PC-3 (cell line): ENCODE data around the gene ONECUT2. TPM values are rescaled to one million over a fixed set of nuclear protein-coding genes. Genes with fewer than 3 reads are reported as not detected.

Source experiments
- ATAC-seq: fragments of 200-7000 bp; cut with Tn5 transposase; 2 replicates; pipeline ENCODE4 v1.9.1; 2020; ENCODE audit warnings: mild to moderate bottlenecking, moderate library complexity
- BruUV-seq: library from RNA; stranded (reverse); fragments of 400-500 nt; replicated peaks from 2 replicates; lab custom pipeline; 2021; lab: Mats Ljungman, UMichigan
- CTCF ChIA-PET: fragments of 300-600 bp; sonication (Branson Sonifier 250); formaldehyde crosslinking; loops from one replicate; lab custom pipeline; 2022; ENCODE audit warnings: antibody characterized with exemption; lab: Charles Lee
- POLR2A ChIA-PET: fragments of 300-600 bp; sonication (Branson Sonifier 250); formaldehyde crosslinking; loops from one replicate; lab custom pipeline; 2022; ENCODE audit warnings: antibody characterized with exemption; ENCODE audit not compliant: unreplicated experiment; lab: Charles Lee
- DNase-seq: peaks from one replicate; pipeline ENCODE4 v3.0.0-alpha.2; 2015
- H2AFZ ChIP-seq: fragments of 300-600 bp; sonication (generic); 2 replicates; pipeline ENCODE4 v1.6.0; 2016; ENCODE audit warnings: antibody characterized with exemption, low read length
- H3F3A ChIP-seq: fragments of 300-600 bp; sonication (generic); one replicate; pipeline ENCODE4 v1.6.0; 2017; ENCODE audit warnings: antibody characterized with exemption, low read length, control low read depth, mild to moderate bottlenecking; ENCODE audit not compliant: unreplicated experiment
- H3K27ac ChIP-seq: fragments of 300-600 bp; sonication (generic); 2 replicates; pipeline ENCODE4 v1.5.1; 2016; ENCODE audit warnings: mild to moderate bottlenecking, low read length
- H3K27me3 ChIP-seq: fragments of 300-600 bp; sonication (generic); 2 replicates; pipeline ENCODE4 v1.6.1; 2016; ENCODE audit warnings: low read length, mixed read lengths
- H3K36me3 ChIP-seq: fragments of 300-600 bp; sonication (generic); 2 replicates; pipeline ENCODE4 v1.6.1; 2016; ENCODE audit warnings: low read depth, mixed run types, low read length, mixed read lengths
- H3K4me1 ChIP-seq: fragments of 300-600 bp; sonication (generic); 2 replicates; pipeline ENCODE4 v1.5.1; 2016; ENCODE audit warnings: low read length; ENCODE audit not compliant: insufficient read depth
- H3K4me2 ChIP-seq: fragments of 300-600 bp; sonication (generic); 2 replicates; pipeline ENCODE4 v1.6.0; 2016; ENCODE audit warnings: low read length
- H3K4me3 ChIP-seq: fragments of 300-600 bp; sonication (generic); 2 replicates; pipeline ENCODE4 v1.5.1; 2016; ENCODE audit warnings: mild to moderate bottlenecking, low read length, mixed read lengths
- H3K79me2 ChIP-seq: fragments of 300-600 bp; sonication (generic); 2 replicates; pipeline ENCODE4 v1.6.1; 2017; ENCODE audit warnings: low read length, mixed read lengths
- H3K9ac ChIP-seq: fragments of 300-600 bp; sonication (generic); 2 replicates; pipeline ENCODE4 v1.6.0; 2016; ENCODE audit warnings: mild to moderate bottlenecking, low read length
- H3K9me2 ChIP-seq: fragments of 300-600 bp; sonication (generic); replicated peaks from 2 replicates; pipeline ENCODE4 v1.6.1; 2016; ENCODE audit warnings: mixed run types, low read length, mixed read lengths
- H3K9me3 ChIP-seq: fragments of 300-600 bp; sonication (generic); 2 replicates; pipeline ENCODE4 v1.6.1; 2016; ENCODE audit warnings: low read length, mixed read lengths
- H4K20me1 ChIP-seq: fragments of 300-600 bp; sonication (generic); 2 replicates; pipeline ENCODE4 v1.6.1; 2016; ENCODE audit warnings: low read length, mixed read lengths
- EZH2 ChIP-seq: fragments of 300-600 bp; sonication (generic); IDR thresholded peaks from one replicate; pipeline ENCODE4 v1.6.1; 2017; ENCODE audit warnings: antibody characterized with exemption, mild to moderate bottlenecking, low read length; ENCODE audit not compliant: unreplicated experiment
- EZH2phosphoT487 ChIP-seq: fragments of 300-600 bp; sonication (generic); IDR thresholded peaks from 2 replicates; pipeline ENCODE4 v1.6.1; 2018; ENCODE audit warnings: mild to moderate bottlenecking, antibody characterized with exemption, low read length, borderline replicate concordance
- intact Hi-C: fragments of 100-400 bp; cut with micrococcal nuclease; formaldehyde crosslinking; loops from 2 replicates; pipeline ENCODE4 v1.9.0; 2023
- total RNA-seq: library from RNA; depleted of rRNA; stranded (reverse); fragments of >200 nt; gene quantifications from 2 replicates; pipeline ENCODE4 v1.2.3, GENCODE V29; 2014; rRNA removed
- TF ChIP-seq, protein P1 (sequence below): fragments of 300-600 bp; sonication (generic); conservative IDR thresholded peaks from 2 replicates; pipeline ENCODE4 v1.5.1; 2017; ENCODE audit warnings: antibody characterized with exemption, low read depth, mild to moderate bottlenecking, low read length

Gene ONECUT2
- total RNA-seq, 1 experiment from 2014 or later = 1.0 TPM

DNA sequence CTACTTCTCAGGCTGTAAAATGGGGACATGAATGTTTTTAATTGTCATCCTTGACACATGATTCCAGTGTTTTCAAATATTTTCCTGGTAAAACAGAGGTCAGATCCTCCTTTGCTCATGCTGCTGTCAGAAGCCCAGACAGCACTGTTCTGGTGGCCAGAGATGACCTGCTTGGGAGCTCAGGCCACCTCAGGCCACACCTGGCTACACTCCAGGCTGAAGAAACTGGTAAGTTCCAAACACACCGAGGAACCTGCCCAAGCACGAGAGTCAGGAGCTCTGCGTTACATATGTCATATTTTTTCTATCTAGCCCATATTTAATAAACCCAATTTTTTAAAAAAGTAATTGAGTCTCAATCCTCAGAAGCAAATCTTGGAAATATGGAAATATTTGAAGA lies 103.4 kb downstream of the ONECUT2 start:
- POLR2A ChIA-PET = no interaction called here
- Histone ChIP-seq H3K27me3 (no peaks in the 10 kb centered on the region), H3K4me2 (no peak overlapping the region), H3K9me3 (no peaks in the 10 kb centered on the region), H3K4me3 (no peak overlapping the region), H3K79me2 (no peaks in the 10 kb centered on the region), H3K4me1 (no peaks in the 10 kb centered on the region), H3K36me3 (no peaks in the 10 kb centered on the region), H4K20me1 (no peaks in the 10 kb centered on the region), H3F3A (no peaks in the 10 kb centered on the region), H3K9ac (no peak overlapping the region), H3K27ac (no peak overlapping the region), H2AFZ (no peak overlapping the region), H3K9me2 (no peaks in the 10 kb centered on the region)
- ATAC-seq (no peak), DNase-seq (no peak)
- TF ChIP-seq, protein P1, sequence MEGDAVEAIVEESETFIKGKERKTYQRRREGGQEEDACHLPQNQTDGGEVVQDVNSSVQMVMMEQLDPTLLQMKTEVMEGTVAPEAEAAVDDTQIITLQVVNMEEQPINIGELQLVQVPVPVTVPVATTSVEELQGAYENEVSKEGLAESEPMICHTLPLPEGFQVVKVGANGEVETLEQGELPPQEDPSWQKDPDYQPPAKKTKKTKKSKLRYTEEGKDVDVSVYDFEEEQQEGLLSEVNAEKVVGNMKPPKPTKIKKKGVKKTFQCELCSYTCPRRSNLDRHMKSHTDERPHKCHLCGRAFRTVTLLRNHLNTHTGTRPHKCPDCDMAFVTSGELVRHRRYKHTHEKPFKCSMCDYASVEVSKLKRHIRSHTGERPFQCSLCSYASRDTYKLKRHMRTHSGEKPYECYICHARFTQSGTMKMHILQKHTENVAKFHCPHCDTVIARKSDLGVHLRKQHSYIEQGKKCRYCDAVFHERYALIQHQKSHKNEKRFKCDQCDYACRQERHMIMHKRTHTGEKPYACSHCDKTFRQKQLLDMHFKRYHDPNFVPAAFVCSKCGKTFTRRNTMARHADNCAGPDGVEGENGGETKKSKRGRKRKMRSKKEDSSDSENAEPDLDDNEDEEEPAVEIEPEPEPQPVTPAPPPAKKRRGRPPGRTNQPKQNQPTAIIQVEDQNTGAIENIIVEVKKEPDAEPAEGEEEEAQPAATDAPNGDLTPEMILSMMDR = no peak
- TF ChIP-seq EZH2phosphoT487 = no peak
- no peak for TF ChIP-seq EZH2
- no TSS peak for BruUV-seq
- CTCF ChIA-PET = no interaction called here
- intact Hi-C loops = no loop called here

DNA sequence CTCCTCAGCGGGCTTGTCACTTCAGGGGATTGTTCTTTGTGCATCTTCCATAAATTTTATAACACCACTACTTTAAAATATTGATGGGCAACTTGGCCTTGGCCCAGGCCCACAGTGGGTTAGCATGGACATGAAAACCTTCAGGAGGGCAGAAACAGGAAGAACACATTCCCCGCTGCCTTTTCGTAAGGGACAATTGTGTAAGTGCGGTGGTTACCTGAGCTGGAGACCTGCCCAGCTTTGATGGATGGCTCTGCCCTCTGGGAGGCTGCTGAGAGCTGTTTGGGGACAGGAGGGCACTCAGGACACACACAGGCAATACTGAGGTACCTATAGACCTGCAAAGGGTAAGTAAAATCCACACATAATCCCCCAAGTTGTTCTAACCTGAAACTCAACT lies 104.5 kb downstream of the ONECUT2 start:
- Histone ChIP-seq H4K20me1 (no peaks in the 10 kb centered on the region), H3K9me2 (no peaks in the 10 kb centered on the region), H3K27ac (no peak overlapping the region), H3K9ac (no peak overlapping the region), H3K4me1 (no peaks in the 10 kb centered on the region), H3F3A (no peaks in the 10 kb centered on the region), H3K36me3 (no peaks in the 10 kb centered on the region), H3K4me3 (no peak overlapping the region), H3K27me3 (no peaks in the 10 kb centered on the region), H3K79me2 (no peaks in the 10 kb centered on the region), H3K9me3 (no peaks in the 10 kb centered on the region), H3K4me2 (no peak overlapping the region), H2AFZ (no peak overlapping the region)
- POLR2A ChIA-PET = no interaction called here
- intact Hi-C loops = no loop called here
- no peak for DNase-seq
- CTCF ChIA-PET = no interaction called here
- ATAC-seq = no peak
- BruUV-seq = no TSS peak
- no peak for TF ChIP-seq EZH2

Other genes starting within 250 kb of the ONECUT2 start
- gene ST8SIA3, start 82.8 kb upstream of the ONECUT2 start, total RNA-seq = not detected in 2 replicates
- gene FECH, start 151.3 kb downstream of the ONECUT2 start, total RNA-seq = 87.7 and 136 TPM in 2 replicates
- gene NARS1, start 186.5 kb downstream of the ONECUT2 start, total RNA-seq = 125 and 161 TPM in 2 replicates